NT2/D1 (cell line): ENCODE results near the gene PANX2.

Source experiments
- YY1 ChIP-seq: IDR thresholded peaks from 2 replicates; pipeline ENCODE4 v1.6.1; 2011; ENCODE audit not compliant: insufficient read length, insufficient read depth
- ZNF274 ChIP-seq: IDR thresholded peaks from 2 replicates; pipeline ENCODE4 v1.6.1; 2011; ENCODE audit warnings: mild to moderate bottlenecking, low read depth, low read length

- no peak for TF ChIP-seq YY1
- no peak for TF ChIP-seq ZNF274
Measured at GRCh38 chr22:50138041-50138440, 32.5 kb upstream of the PANX2 start.
